PC-3 (cell line): ENCODE measurements around the gene CASP8. TPM values are rescaled to one million over a fixed set of nuclear protein-coding genes. Genes with fewer than 3 reads are reported as not detected.

Source experiments
- ATAC-seq: fragments of 200-7000 bp; cut with Tn5 transposase; 2 replicates; pipeline ENCODE4 v1.9.1; 2020; ENCODE audit warnings: mild to moderate bottlenecking, moderate library complexity
- BruUV-seq: library from RNA; stranded (reverse); fragments of 400-500 nt; replicated peaks from 2 replicates; lab custom pipeline; 2021; lab: Mats Ljungman, UMichigan
- CTCF ChIA-PET: fragments of 300-600 bp; sonication (Branson Sonifier 250); formaldehyde crosslinking; loops from one replicate; lab custom pipeline; 2022; ENCODE audit warnings: antibody characterized with exemption; lab: Charles Lee
- POLR2A ChIA-PET: fragments of 300-600 bp; sonication (Branson Sonifier 250); formaldehyde crosslinking; loops from one replicate; lab custom pipeline; 2022; ENCODE audit warnings: antibody characterized with exemption; ENCODE audit not compliant: unreplicated experiment; lab: Charles Lee
- DNase-seq: peaks from one replicate; pipeline ENCODE4 v3.0.0-alpha.2; 2015
- H2AFZ ChIP-seq: fragments of 300-600 bp; sonication (generic); 2 replicates; pipeline ENCODE4 v1.6.0; 2016; ENCODE audit warnings: antibody characterized with exemption, low read length
- H3F3A ChIP-seq: fragments of 300-600 bp; sonication (generic); one replicate; pipeline ENCODE4 v1.6.0; 2017; ENCODE audit warnings: antibody characterized with exemption, low read length, control low read depth, mild to moderate bottlenecking; ENCODE audit not compliant: unreplicated experiment
- H3K27ac ChIP-seq: fragments of 300-600 bp; sonication (generic); 2 replicates; pipeline ENCODE4 v1.5.1; 2016; ENCODE audit warnings: mild to moderate bottlenecking, low read length
- H3K27me3 ChIP-seq: fragments of 300-600 bp; sonication (generic); 2 replicates; pipeline ENCODE4 v1.6.1; 2016; ENCODE audit warnings: low read length, mixed read lengths
- H3K36me3 ChIP-seq: fragments of 300-600 bp; sonication (generic); 2 replicates; pipeline ENCODE4 v1.6.1; 2016; ENCODE audit warnings: low read depth, mixed run types, low read length, mixed read lengths
- H3K4me1 ChIP-seq: fragments of 300-600 bp; sonication (generic); 2 replicates; pipeline ENCODE4 v1.5.1; 2016; ENCODE audit warnings: low read length; ENCODE audit not compliant: insufficient read depth
- H3K4me2 ChIP-seq: fragments of 300-600 bp; sonication (generic); 2 replicates; pipeline ENCODE4 v1.6.0; 2016; ENCODE audit warnings: low read length
- H3K4me3 ChIP-seq: fragments of 300-600 bp; sonication (generic); 2 replicates; pipeline ENCODE4 v1.5.1; 2016; ENCODE audit warnings: mild to moderate bottlenecking, low read length, mixed read lengths
- H3K79me2 ChIP-seq: fragments of 300-600 bp; sonication (generic); 2 replicates; pipeline ENCODE4 v1.6.1; 2017; ENCODE audit warnings: low read length, mixed read lengths
- H3K9ac ChIP-seq: fragments of 300-600 bp; sonication (generic); 2 replicates; pipeline ENCODE4 v1.6.0; 2016; ENCODE audit warnings: mild to moderate bottlenecking, low read length
- H3K9me2 ChIP-seq: fragments of 300-600 bp; sonication (generic); replicated peaks from 2 replicates; pipeline ENCODE4 v1.6.1; 2016; ENCODE audit warnings: mixed run types, low read length, mixed read lengths
- H3K9me3 ChIP-seq: fragments of 300-600 bp; sonication (generic); 2 replicates; pipeline ENCODE4 v1.6.1; 2016; ENCODE audit warnings: low read length, mixed read lengths
- H4K20me1 ChIP-seq: fragments of 300-600 bp; sonication (generic); 2 replicates; pipeline ENCODE4 v1.6.1; 2016; ENCODE audit warnings: low read length, mixed read lengths
- CTCF ChIP-seq: fragments of 300-600 bp; sonication (generic); conservative IDR thresholded peaks from 2 replicates; pipeline ENCODE4 v1.5.1; 2017; ENCODE audit warnings: antibody characterized with exemption, low read depth, mild to moderate bottlenecking, low read length
- EZH2 ChIP-seq: fragments of 300-600 bp; sonication (generic); IDR thresholded peaks from one replicate; pipeline ENCODE4 v1.6.1; 2017; ENCODE audit warnings: antibody characterized with exemption, mild to moderate bottlenecking, low read length; ENCODE audit not compliant: unreplicated experiment
- EZH2phosphoT487 ChIP-seq: fragments of 300-600 bp; sonication (generic); IDR thresholded peaks from 2 replicates; pipeline ENCODE4 v1.6.1; 2018; ENCODE audit warnings: mild to moderate bottlenecking, antibody characterized with exemption, low read length, borderline replicate concordance
- intact Hi-C: fragments of 100-400 bp; cut with micrococcal nuclease; formaldehyde crosslinking; loops from 2 replicates; pipeline ENCODE4 v1.9.0; 2023
- total RNA-seq: library from RNA; depleted of rRNA; stranded (reverse); fragments of >200 nt; gene quantifications from 2 replicates; pipeline ENCODE4 v1.2.3, GENCODE V29; 2014

The CASP8 gene
- total RNA-seq, 1 experiment from 2014 or later = 29.4 TPM

- intact Hi-C loops = loop anchor here (1.0 to 10.0 kb wide), 6 partner anchors 117 to 463 kb away; partner anchors contain the start of genes CFLAR, HYCC2, MPP4 and NDUFB3
- peak overlapping the region; percentile 91 for H3K4me2 ChIP-seq
Measured at GRCh38 chr2:201233812-201234662, 26.3 kb upstream of the CASP8 start.

GRCh38 chr2:201234663-201235135, 25.6 kb upstream of the CASP8 start:
- H3K4me2 ChIP-seq = peak overlapping the region; percentile 91
- H3K9me3 ChIP-seq = no peaks in the 10 kb centered on the region
- peak overlapping the region; percentile 88 for H3K4me3 ChIP-seq
- H3K36me3 ChIP-seq = peaks cover 2% of the 10 kb centered on the region; the same call in 1 of the 2 replicates
- TF ChIP-seq CTCF (no peak), EZH2phosphoT487 (no peak), EZH2 (no peak)
- ATAC-seq = no peak
- BruUV-seq = no TSS peak
- H3K4me1 ChIP-seq = peaks cover 24% of the 10 kb centered on the region
- H3K79me2 ChIP-seq = peaks cover 44% of the 10 kb centered on the region
- H3F3A ChIP-seq = no peaks in the 10 kb centered on the region
- DNase-seq = peak; percentile 40
- CTCF ChIA-PET = no interaction called here
- H2AFZ ChIP-seq = no peak overlapping the region
- POLR2A ChIA-PET = interaction anchor here (0.7 kb wide), 2 partner anchors 21 to 325 kb away, joined by 3 to 4 read pairs; no protein-coding TSS in a partner anchor
- peak overlapping the region; percentile 82 for H3K9ac ChIP-seq
- H4K20me1 ChIP-seq = peaks cover 14% of the 10 kb centered on the region; the same call in 1 of the 2 replicates
- no peaks in the 10 kb centered on the region for H3K9me2 ChIP-seq
- no peak overlapping the region for H3K27ac ChIP-seq
- no peaks in the 10 kb centered on the region for H3K27me3 ChIP-seq
- intact Hi-C loops = loop anchor here (5.0 to 10.0 kb wide), 5 partner anchors 117 to 463 kb away; partner anchors contain the start of genes CFLAR, HYCC2, MPP4 and NDUFB3

More at GRCh38 chr2:201233812-201234662, 26.3 kb upstream of the CASP8 start:
- ChIA-PET CTCF (interaction anchor here (0.6 to 2.3 kb wide), 3 partner anchors 51 to 1784 kb away, joined by 3 to 38 read pairs (median 6); partner anchors contain the start of gene CASP10), POLR2A (interaction anchor here (0.6 to 1.9 kb wide), 4 partner anchors 22 to 325 kb away, joined by 3 to 11 read pairs (median 6); partner anchors contain the start of gene CASP10)
- no peaks in the 10 kb centered on the region for H3F3A ChIP-seq
- peak overlapping the region; percentile 69 for H2AFZ ChIP-seq
- TF ChIP-seq CTCF (no peak), EZH2phosphoT487 (no peak), EZH2 (no peak)
- H3K27ac ChIP-seq = peak overlapping the region; percentile 68
- H3K9me3 ChIP-seq = no peaks in the 10 kb centered on the region
- no peak for DNase-seq
- H3K9ac ChIP-seq = peak overlapping the region; percentile 82
- BruUV-seq = TSS peak; percentile 79
- peaks cover 44% of the 10 kb centered on the region for H3K79me2 ChIP-seq
- H3K4me1 ChIP-seq = peaks cover 25% of the 10 kb centered on the region
- no peaks in the 10 kb centered on the region for H3K36me3 ChIP-seq
- peaks cover 14% of the 10 kb centered on the region; the same call in 1 of the 2 replicates for H4K20me1 ChIP-seq
- peak overlapping the region; percentile 88 for H3K4me3 ChIP-seq
- H3K9me2 ChIP-seq = no peaks in the 10 kb centered on the region
- peak; percentile 13 for ATAC-seq
- H3K27me3 ChIP-seq = no peaks in the 10 kb centered on the region
